IMR-90 (cell line): ENCODE data around the gene HYAL2.

Experiments used
- BHLHE40 ChIP-seq: fragments of 150-350 bp; IDR thresholded peaks from 2 replicates; pipeline ENCODE4 v1.6.1; 2016; ENCODE audit warnings: mild to moderate bottlenecking, low read depth, low read length
- CEBPB ChIP-seq: IDR thresholded peaks from 2 replicates; pipeline ENCODE4 v1.6.1; 2012; ENCODE audit warnings: low read depth, low read length, improper control_type of control experiment
- CTCF ChIP-seq: conservative IDR thresholded peaks from 2 replicates; pipeline ENCODE4 v1.5.1; 2012; ENCODE audit warnings: mild to moderate bottlenecking, low read depth, low read length, improper control_type of control experiment
- MXI1 ChIP-seq: IDR thresholded peaks from 2 replicates; pipeline ENCODE4 v1.6.1; 2012; ENCODE audit warnings: low read depth, mild to moderate bottlenecking, low read length, moderate library complexity, borderline replicate concordance
- POLR2A ChIP-seq: IDR thresholded peaks from 2 replicates; pipeline ENCODE4 v1.6.1; 2012; ENCODE audit warnings: mild to moderate bottlenecking, low read depth, low read length
- RCOR1 ChIP-seq: IDR thresholded peaks from 2 replicates; pipeline ENCODE4 v1.6.1; 2012; ENCODE audit warnings: mild to moderate bottlenecking, low read length, improper control_type of control experiment; ENCODE audit not compliant: insufficient replicate concordance
- RFX5 ChIP-seq: IDR thresholded peaks from 2 replicates; pipeline ENCODE4 v1.8.0; 2012; ENCODE audit warnings: low read depth, mild to moderate bottlenecking, low read length, moderate library complexity
- USF2 ChIP-seq: fragments of 150-350 bp; IDR thresholded peaks from 2 replicates; pipeline ENCODE4 v1.6.1; 2017; ENCODE audit warnings: mild to moderate bottlenecking, antibody characterized with exemption, low read length, low read depth

GRCh38 chr3:50369012-50369670 is 46.6 kb upstream of the HYAL2 start:
- no peak for TF ChIP-seq CTCF
- no peak for TF ChIP-seq USF2
- TF ChIP-seq CEBPB = no peak
- no peak for TF ChIP-seq BHLHE40
- no peak for TF ChIP-seq POLR2A
- no peak for TF ChIP-seq RCOR1
- TF ChIP-seq MXI1 = no peak
- TF ChIP-seq RFX5 = no peak
